Neural crest cell (in vitro differentiated cells): ENCODE results near the gene E4F1. TPM values are rescaled to one million over a fixed set of nuclear protein-coding genes. Genes with fewer than 3 reads are reported as not detected.
"Not testable (repeated sequence)": the region's sequence is repeated elsewhere in the genome, so short reads cannot be mapped to it uniquely, and the experiment has no call there.

ENCODE experiments used
- DNase-seq: peaks from one replicate; pipeline ENCODE4 v3.0.0; 2021; ENCODE audit warnings: low read depth, mixed read lengths, low spot score
- H3K27ac Mint-ChIP-seq: one replicate; pipeline ENCODE4 v1.8.0; 2021; ENCODE audit warnings: mild to moderate bottlenecking, mixed read lengths; ENCODE audit not compliant: unreplicated experiment
- H3K27me3 Mint-ChIP-seq: 2 replicates; pipeline ENCODE4 v1.8.0; 2021; ENCODE audit warnings: low read depth, mild to moderate bottlenecking, mixed read lengths
- H3K36me3 Mint-ChIP-seq: 2 replicates; pipeline ENCODE4 v1.8.0; 2021; ENCODE audit warnings: low read depth, mild to moderate bottlenecking, mixed read lengths
- H3K4me1 Mint-ChIP-seq: 2 replicates; pipeline ENCODE4 v1.8.0; 2021; ENCODE audit warnings: mixed read lengths
- H3K4me3 Mint-ChIP-seq: one replicate; pipeline ENCODE4 v1.8.0; 2021; ENCODE audit warnings: mild to moderate bottlenecking, mixed read lengths
- H3K9me3 Mint-ChIP-seq: 2 replicates; pipeline ENCODE4 v1.8.0; 2021; ENCODE audit warnings: mixed read lengths
- total RNA-seq: library from RNA; stranded (reverse); gene quantifications from 2 replicates; pipeline ENCODE4 v1.2.1, GENCODE V29; 2021
- TF ChIP-seq, protein P1 (sequence below): fragments of 200-600 bp; sonication (generic); conservative IDR thresholded peaks from 2 replicates; pipeline ENCODE4 v1.5.0; 2021; ENCODE audit warnings: antibody characterized with exemption, mild to moderate bottlenecking

Gene E4F1
- total RNA-seq, 1 donor from 2014 or later, result 38.9 TPM

GRCh38 chr16:2256531-2257140, 33.2 kb downstream of the E4F1 start:
- DNase-seq, result no peak
- Mint-ChIP-seq H3K9me3 (no peaks in the 10 kb centered on the region), H3K4me3 (peak overlapping the region; percentile 51), H3K36me3 (peaks cover 24% of the 10 kb centered on the region), H3K27me3 (no peaks in the 10 kb centered on the region), H3K4me1 (peaks cover 4% of the 10 kb centered on the region), H3K27ac (no peak overlapping the region)
- TF ChIP-seq, protein P1, sequence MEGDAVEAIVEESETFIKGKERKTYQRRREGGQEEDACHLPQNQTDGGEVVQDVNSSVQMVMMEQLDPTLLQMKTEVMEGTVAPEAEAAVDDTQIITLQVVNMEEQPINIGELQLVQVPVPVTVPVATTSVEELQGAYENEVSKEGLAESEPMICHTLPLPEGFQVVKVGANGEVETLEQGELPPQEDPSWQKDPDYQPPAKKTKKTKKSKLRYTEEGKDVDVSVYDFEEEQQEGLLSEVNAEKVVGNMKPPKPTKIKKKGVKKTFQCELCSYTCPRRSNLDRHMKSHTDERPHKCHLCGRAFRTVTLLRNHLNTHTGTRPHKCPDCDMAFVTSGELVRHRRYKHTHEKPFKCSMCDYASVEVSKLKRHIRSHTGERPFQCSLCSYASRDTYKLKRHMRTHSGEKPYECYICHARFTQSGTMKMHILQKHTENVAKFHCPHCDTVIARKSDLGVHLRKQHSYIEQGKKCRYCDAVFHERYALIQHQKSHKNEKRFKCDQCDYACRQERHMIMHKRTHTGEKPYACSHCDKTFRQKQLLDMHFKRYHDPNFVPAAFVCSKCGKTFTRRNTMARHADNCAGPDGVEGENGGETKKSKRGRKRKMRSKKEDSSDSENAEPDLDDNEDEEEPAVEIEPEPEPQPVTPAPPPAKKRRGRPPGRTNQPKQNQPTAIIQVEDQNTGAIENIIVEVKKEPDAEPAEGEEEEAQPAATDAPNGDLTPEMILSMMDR, result no peak

DNA sequence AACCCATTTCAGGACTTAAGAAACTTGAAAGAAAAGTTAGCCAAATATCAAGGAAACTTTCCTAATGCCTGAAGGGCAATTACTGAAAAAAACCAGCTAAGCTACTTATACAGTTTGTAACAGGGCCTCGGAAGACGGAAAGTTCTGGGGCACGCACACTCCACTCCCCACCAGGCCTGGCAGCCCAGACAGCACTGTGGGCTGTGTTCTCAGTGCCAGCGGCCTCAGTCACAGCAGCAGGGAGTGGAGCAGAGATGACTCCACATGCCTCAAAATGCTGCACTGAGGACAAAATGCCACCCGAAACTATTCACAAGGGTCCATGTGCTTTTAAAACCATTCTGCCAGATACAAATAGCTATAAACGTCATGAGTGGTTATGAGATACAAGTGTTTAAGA, 34.3 kb downstream of the E4F1 start:
- Mint-ChIP-seq H3K27me3 (no peaks in the 10 kb centered on the region), H3K9me3 (no peaks in the 10 kb centered on the region), H3K36me3 (peaks cover 33% of the 10 kb centered on the region), H3K27ac (peak overlapping the region; percentile 12), H3K4me1 (no peaks in the 10 kb centered on the region), H3K4me3 (peak overlapping the region; percentile 18)
- TF ChIP-seq, protein P1, result no peak
- no peak for DNase-seq

GRCh38 chr16:2258530-2258929, 35.1 kb downstream of the E4F1 start:
- H3K27ac Mint-ChIP-seq, H3K9me3 Mint-ChIP-seq, H3K27me3 Mint-ChIP-seq, DNase-seq, H3K4me1 Mint-ChIP-seq: not testable (repeated sequence)
- H3K4me3 Mint-ChIP-seq, result peak overlapping the region; percentile 23
- peaks cover 27% of the 10 kb centered on the region for H3K36me3 Mint-ChIP-seq

- Mint-ChIP-seq H3K4me1 (peaks cover 9% of the 10 kb centered on the region), H3K27ac (no peak overlapping the region), H3K4me3 (no peak overlapping the region), H3K9me3 (no peaks in the 10 kb centered on the region), H3K27me3 (no peaks in the 10 kb centered on the region), H3K36me3 (peaks cover 32% of the 10 kb centered on the region)
- TF ChIP-seq, protein P1, result no peak
- no peak for DNase-seq
Measured at GRCh38 chr16:2260250-2260649, 36.9 kb downstream of the E4F1 start.

- DNase-seq, H3K9me3 Mint-ChIP-seq, H3K27ac Mint-ChIP-seq, H3K27me3 Mint-ChIP-seq: not testable (repeated sequence)
- Mint-ChIP-seq H3K4me3 (peak overlapping the region; percentile 47), H3K36me3 (peaks cover 20% of the 10 kb centered on the region), H3K4me1 (peaks cover 24% of the 10 kb centered on the region)
Measured at GRCh38 chr16:2263026-2263425, 39.6 kb downstream of the E4F1 start.

DNA sequence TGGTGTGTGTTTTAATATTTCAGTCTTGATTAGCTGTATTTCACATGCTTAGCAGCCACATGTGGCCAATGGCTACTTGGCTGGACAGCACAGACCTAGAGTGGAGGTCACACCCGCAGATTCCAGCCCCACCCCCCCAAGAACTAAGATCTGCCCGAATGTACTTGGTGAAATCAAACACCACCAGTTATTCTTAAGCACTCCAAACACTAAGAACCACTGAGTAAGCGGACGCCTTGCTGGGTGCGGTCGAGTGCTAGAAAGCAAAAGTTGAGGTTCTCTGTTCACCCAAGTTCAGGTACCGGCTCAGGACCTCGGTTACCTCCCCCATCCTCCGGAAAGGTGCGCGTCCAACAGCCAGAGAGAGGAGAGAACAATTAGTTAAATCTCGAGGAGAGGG, 43.5 kb downstream of the E4F1 start:
- Mint-ChIP-seq H3K36me3 (peaks cover 15% of the 10 kb centered on the region), H3K4me1 (peaks cover 32% of the 10 kb centered on the region), H3K4me3 (peak overlapping the region; percentile 93), H3K27ac (peak overlapping the region; percentile 89)
- H3K9me3 Mint-ChIP-seq, H3K27me3 Mint-ChIP-seq, DNase-seq: not testable (repeated sequence)

DNA sequence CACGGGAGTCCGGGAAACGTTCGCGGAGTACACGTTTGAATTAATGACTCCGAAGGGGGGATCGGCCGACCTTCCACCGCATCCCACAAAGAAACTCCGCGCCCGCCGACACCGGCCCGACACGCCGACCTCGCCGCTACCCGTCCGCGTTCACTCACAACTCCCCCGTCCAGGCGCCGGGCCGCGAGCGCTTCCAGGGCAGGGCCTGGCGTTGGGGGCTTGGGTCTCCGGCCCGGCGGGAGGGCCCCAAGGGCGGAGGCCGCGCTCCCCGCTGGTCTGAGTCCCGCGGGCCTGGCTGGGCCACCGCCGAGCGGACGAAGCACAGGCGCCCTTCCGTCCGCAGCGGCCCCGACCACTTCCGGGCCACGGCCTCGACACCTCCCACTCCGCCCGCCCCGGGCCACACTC, 44.1 kb downstream of the E4F1 start:
- H3K27me3 Mint-ChIP-seq, H3K36me3 Mint-ChIP-seq, H3K9me3 Mint-ChIP-seq, DNase-seq: not testable (repeated sequence)
- peak overlapping the region; percentile 100 for H3K27ac Mint-ChIP-seq
- peaks cover 32% of the 10 kb centered on the region for H3K4me1 Mint-ChIP-seq
- H3K4me3 Mint-ChIP-seq, result peak overlapping the region; percentile 98
